ENCODE measurements around the gene TCF4.

TCF4 gene

GRCh38 chr18:55351241-55351691 is 236.7 kb downstream of the TCF4 start:
- H3K4me1 Mint-ChIP-seq: no peaks in the 10 kb centered on the region
- no peak overlapping the region for H3K27ac Mint-ChIP-seq
- H3K4me3 Mint-ChIP-seq: no peak overlapping the region
- H3K36me3 Mint-ChIP-seq: no peaks in the 10 kb centered on the region
- peaks cover 3% of the 10 kb centered on the region for H3K27me3 Mint-ChIP-seq
- H3K9me3 Mint-ChIP-seq: no peaks in the 10 kb centered on the region

GRCh38 chr18:55349685-55350084 is 238.3 kb downstream of the TCF4 start:
- Mint-ChIP-seq H3K36me3 (no peaks in the 10 kb centered on the region), H3K27ac (no peak overlapping the region)

GRCh38 chr18:55346961-55347740 is 240.8 kb downstream of the TCF4 start:
- no peak overlapping the region for H3K27ac Mint-ChIP-seq
- no peak overlapping the region for H3K4me3 Mint-ChIP-seq
- H3K36me3 Mint-ChIP-seq: no peaks in the 10 kb centered on the region
- peaks cover 2% of the 10 kb centered on the region for H3K27me3 Mint-ChIP-seq
- H3K4me1 Mint-ChIP-seq: no peaks in the 10 kb centered on the region
- no peaks in the 10 kb centered on the region for H3K9me3 Mint-ChIP-seq

More at GRCh38 chr18:55349685-55350084, 238.3 kb downstream of the TCF4 start:
- H3K27me3 Mint-ChIP-seq: peaks cover 3% of the 10 kb centered on the region
- no peaks in the 10 kb centered on the region for H3K9me3 Mint-ChIP-seq
- no peak overlapping the region for H3K4me3 Mint-ChIP-seq
- no peaks in the 10 kb centered on the region for H3K4me1 Mint-ChIP-seq

GRCh38 chr18:55346387-55346786 is 241.6 kb downstream of the TCF4 start:
- H3K4me1 Mint-ChIP-seq: no peaks in the 10 kb centered on the region

GRCh38 chr18:55345103-55345950 is 242.7 kb downstream of the TCF4 start:
- H3K4me3 Mint-ChIP-seq: no peak overlapping the region
- H3K27ac Mint-ChIP-seq: no peak overlapping the region
- no peaks in the 10 kb centered on the region for H3K4me1 Mint-ChIP-seq
- no peaks in the 10 kb centered on the region for H3K27me3 Mint-ChIP-seq
- H3K9me3 Mint-ChIP-seq: no peaks in the 10 kb centered on the region
- no peaks in the 10 kb centered on the region for H3K36me3 Mint-ChIP-seq

More at GRCh38 chr18:55346387-55346786, 241.6 kb downstream of the TCF4 start:
- Mint-ChIP-seq H3K36me3 (no peaks in the 10 kb centered on the region), H3K4me3 (no peak overlapping the region), H3K27me3 (peaks cover 2% of the 10 kb centered on the region), H3K27ac (no peak overlapping the region), H3K9me3 (no peaks in the 10 kb centered on the region)

- no peak overlapping the region for H3K4me3 Mint-ChIP-seq
- H3K27me3 Mint-ChIP-seq: no peaks in the 10 kb centered on the region
- no peak overlapping the region for H3K27ac Mint-ChIP-seq
- H3K9me3 Mint-ChIP-seq: no peaks in the 10 kb centered on the region
- H3K36me3 Mint-ChIP-seq: no peaks in the 10 kb centered on the region
- H3K4me1 Mint-ChIP-seq: no peaks in the 10 kb centered on the region
Measured at GRCh38 chr18:55343396-55344073, 244.5 kb downstream of the TCF4 start.

- Mint-ChIP-seq H3K9me3 (no peaks in the 10 kb centered on the region), H3K27ac (no peak overlapping the region), H3K4me1 (no peaks in the 10 kb centered on the region), H3K4me3 (no peak overlapping the region), H3K27me3 (no peaks in the 10 kb centered on the region), H3K36me3 (no peaks in the 10 kb centered on the region)
Measured at GRCh38 chr18:55340998-55341397, 247.0 kb downstream of the TCF4 start.

GRCh38 chr18:55339990-55340389 is 248.0 kb downstream of the TCF4 start:
- no peak overlapping the region for H3K4me3 Mint-ChIP-seq
- H3K27ac Mint-ChIP-seq: no peak overlapping the region
- H3K27me3 Mint-ChIP-seq: no peaks in the 10 kb centered on the region
- no peaks in the 10 kb centered on the region for H3K36me3 Mint-ChIP-seq
- no peaks in the 10 kb centered on the region for H3K9me3 Mint-ChIP-seq
- H3K4me1 Mint-ChIP-seq: no peaks in the 10 kb centered on the region

- no peaks in the 10 kb centered on the region for H3K27me3 Mint-ChIP-seq
- no peak overlapping the region for H3K27ac Mint-ChIP-seq
- H3K4me3 Mint-ChIP-seq: no peak overlapping the region
- H3K9me3 Mint-ChIP-seq: no peaks in the 10 kb centered on the region
- no peaks in the 10 kb centered on the region for H3K4me1 Mint-ChIP-seq
- H3K36me3 Mint-ChIP-seq: no peaks in the 10 kb centered on the region
Measured at GRCh38 chr18:55338978-55339650, 248.9 kb downstream of the TCF4 start.

- Mint-ChIP-seq H3K27me3 (no peaks in the 10 kb centered on the region), H3K9me3 (no peaks in the 10 kb centered on the region), H3K4me1 (no peaks in the 10 kb centered on the region), H3K36me3 (no peaks in the 10 kb centered on the region), H3K27ac (no peak overlapping the region), H3K4me3 (no peak overlapping the region)
Measured at GRCh38 chr18:55337908-55338521, 250.0 kb downstream of the TCF4 start.

- Mint-ChIP-seq H3K4me3 (no peak overlapping the region), H3K9me3 (no peaks in the 10 kb centered on the region), H3K27me3 (no peaks in the 10 kb centered on the region), H3K27ac (no peak overlapping the region), H3K36me3 (no peaks in the 10 kb centered on the region), H3K4me1 (no peaks in the 10 kb centered on the region)
Measured at GRCh38 chr18:55337138-55337537, 250.9 kb downstream of the TCF4 start.

GRCh38 chr18:55336438-55337100 is 251.4 kb downstream of the TCF4 start:
- Mint-ChIP-seq H3K4me3 (no peak overlapping the region), H3K27me3 (no peaks in the 10 kb centered on the region), H3K36me3 (no peaks in the 10 kb centered on the region), H3K4me1 (no peaks in the 10 kb centered on the region), H3K27ac (no peak overlapping the region), H3K9me3 (no peaks in the 10 kb centered on the region)

GRCh38 chr18:55334875-55335274 is 253.1 kb downstream of the TCF4 start:
- Mint-ChIP-seq H3K4me3 (no peak overlapping the region), H3K27ac (no peak overlapping the region), H3K36me3 (no peaks in the 10 kb centered on the region), H3K4me1 (no peaks in the 10 kb centered on the region), H3K27me3 (peaks cover 2% of the 10 kb centered on the region), H3K9me3 (no peaks in the 10 kb centered on the region)

GRCh38 chr18:55331301-55331700 is 256.7 kb downstream of the TCF4 start:
- H3K9me3 Mint-ChIP-seq: no peaks in the 10 kb centered on the region
- peaks cover 2% of the 10 kb centered on the region for H3K27me3 Mint-ChIP-seq
- H3K4me1 Mint-ChIP-seq: no peaks in the 10 kb centered on the region
- no peaks in the 10 kb centered on the region for H3K36me3 Mint-ChIP-seq
- no peak overlapping the region for H3K27ac Mint-ChIP-seq
- H3K4me3 Mint-ChIP-seq: no peak overlapping the region

Data from activated naive CD4-positive, alpha-beta T cell treated with anti-CD3 and anti-CD28 coated beads, Interleukin-2, amount 50 U/mL, for 24 hours (primary cell).